ENCODE results near the gene SCARB1.

Gene SCARB1

GRCh38 chr12:124861898-124862676, 1.6 kb downstream of the SCARB1 start:
- DNase-seq: no peak

- no peak for DNase-seq
Measured at GRCh38 chr12:124861492-124861891, 2.2 kb downstream of the SCARB1 start.

- DNase-seq: no peak
Measured at GRCh38 chr12:124857921-124858461, 5.7 kb downstream of the SCARB1 start.

- no peak for DNase-seq
Measured at GRCh38 chr12:124856842-124857178, 6.9 kb downstream of the SCARB1 start.

- DNase-seq: no peak
Measured at GRCh38 chr12:124856132-124856841, 7.4 kb downstream of the SCARB1 start.

- no peak for DNase-seq
Measured at GRCh38 chr12:124855275-124855957, 8.2 kb downstream of the SCARB1 start.

- no peak for DNase-seq
Measured at GRCh38 chr12:124854637-124855184, 9.0 kb downstream of the SCARB1 start.

GRCh38 chr12:124853781-124854636, 9.7 kb downstream of the SCARB1 start:
- DNase-seq: peak; percentile 59

- DNase-seq: no peak
Measured at GRCh38 chr12:124852911-124853427, 10.7 kb downstream of the SCARB1 start.

GRCh38 chr12:124852329-124852831, 11.3 kb downstream of the SCARB1 start:
- no peak for DNase-seq

GRCh38 chr12:124851342-124851741, 12.3 kb downstream of the SCARB1 start:
- DNase-seq: no peak

GRCh38 chr12:124849382-124849781, 14.3 kb downstream of the SCARB1 start:
- DNase-seq: no peak

GRCh38 chr12:124848621-124849380, 14.9 kb downstream of the SCARB1 start:
- no peak for DNase-seq

- no peak for DNase-seq
Measured at GRCh38 chr12:124847113-124848074, 16.3 kb downstream of the SCARB1 start.

- DNase-seq: no peak
Measured at GRCh38 chr12:124844411-124845397, 19.0 kb downstream of the SCARB1 start.

- no peak for DNase-seq
Measured at GRCh38 chr12:124842800-124843510, 20.7 kb downstream of the SCARB1 start.

- no peak for DNase-seq
Measured at GRCh38 chr12:124842073-124842749, 21.5 kb downstream of the SCARB1 start.
